NOMO-1 treated with DMSO at 0.1 percent for 48 hours (cell line): ENCODE results near the gene ALDH1B1.

ENCODE experiments used
- DNase-seq: peaks from one replicate; lab custom pipeline; 2025; ENCODE audit not compliant: unreplicated experiment; lab: John Stamatoyannopoulos, UW

Gene ALDH1B1

DNA sequence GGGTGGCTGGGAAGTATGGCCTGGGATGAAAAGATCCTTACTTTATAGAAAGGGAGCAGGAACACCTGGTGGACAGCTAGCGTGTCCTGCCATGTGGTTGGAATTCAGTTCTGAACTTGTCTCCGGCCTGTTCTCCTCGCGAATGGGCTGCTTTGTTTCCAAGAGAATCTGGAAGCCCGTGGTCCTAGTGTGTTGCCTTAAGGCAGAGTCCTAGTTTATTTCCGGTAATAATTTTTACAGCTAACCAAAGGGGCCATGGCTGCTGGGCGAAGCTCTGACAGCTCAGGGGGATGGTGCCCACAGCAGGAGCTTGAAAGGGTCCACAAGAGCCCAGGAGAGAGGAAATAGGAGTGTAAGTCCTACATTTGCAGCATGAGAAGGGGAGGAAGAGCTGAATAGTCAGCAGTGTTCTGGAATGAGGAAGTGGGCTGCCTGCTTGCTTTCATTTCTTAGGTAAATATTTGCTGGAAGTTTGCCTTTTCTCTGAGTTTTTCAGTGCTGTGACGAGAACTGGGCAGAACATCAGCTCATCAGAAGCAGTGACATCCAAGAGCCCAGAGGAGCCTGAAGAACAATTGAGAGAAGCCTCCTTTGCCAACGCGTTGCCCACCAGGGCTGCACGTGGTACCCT, 44.8 kb downstream of the ALDH1B1 start:
- DNase-seq = no peak

DNA sequence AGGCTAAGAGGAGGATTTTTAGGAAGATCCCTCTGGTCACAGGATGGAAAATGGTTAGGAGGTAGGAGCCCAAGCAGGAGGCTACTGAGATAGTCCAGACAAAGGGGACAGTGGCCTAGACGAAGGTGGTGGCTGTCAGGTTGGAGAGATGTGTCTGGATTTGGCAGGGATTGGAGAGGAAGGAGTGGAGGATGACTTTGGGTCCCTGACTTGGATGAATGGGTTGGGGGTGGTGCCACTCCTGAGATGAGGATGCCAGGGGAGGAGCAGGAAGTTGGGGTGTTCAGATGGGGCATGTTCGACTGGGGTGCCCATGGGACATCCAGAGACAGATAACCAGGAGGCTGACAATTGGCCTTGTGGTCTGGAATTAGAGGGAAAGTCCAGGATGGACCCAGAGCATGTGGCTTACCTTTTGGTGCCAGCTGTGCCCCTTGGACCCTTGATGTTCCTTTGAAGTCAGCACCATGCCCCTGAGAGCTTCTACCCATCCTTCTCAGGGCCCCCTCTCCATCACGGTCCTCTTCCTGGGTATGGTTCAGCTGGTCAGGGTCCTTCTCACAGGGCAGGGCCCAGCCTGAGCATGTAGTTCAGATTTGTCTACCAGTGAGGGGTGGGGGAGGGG, 46.9 kb downstream of the ALDH1B1 start:
- DNase-seq = no peak

DNA sequence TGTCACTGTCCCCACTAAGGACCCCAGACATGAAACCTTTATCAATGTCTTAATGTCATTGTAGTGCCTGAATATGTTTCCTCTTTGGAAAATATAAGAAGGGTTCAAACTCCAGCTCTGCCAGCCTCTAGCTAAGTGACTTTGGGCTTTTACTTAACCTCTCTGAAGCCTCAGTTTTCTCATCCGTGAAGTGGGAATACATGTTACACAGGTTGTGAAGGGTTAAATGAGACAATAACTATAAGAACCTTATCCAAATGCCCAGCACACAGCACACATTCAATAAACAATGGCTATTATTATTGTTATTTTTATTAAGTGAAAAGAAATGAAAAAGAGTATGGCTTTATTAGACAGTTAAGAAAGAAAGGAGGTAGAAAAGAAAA, 47.4 kb downstream of the ALDH1B1 start:
- DNase-seq = no peak

DNA sequence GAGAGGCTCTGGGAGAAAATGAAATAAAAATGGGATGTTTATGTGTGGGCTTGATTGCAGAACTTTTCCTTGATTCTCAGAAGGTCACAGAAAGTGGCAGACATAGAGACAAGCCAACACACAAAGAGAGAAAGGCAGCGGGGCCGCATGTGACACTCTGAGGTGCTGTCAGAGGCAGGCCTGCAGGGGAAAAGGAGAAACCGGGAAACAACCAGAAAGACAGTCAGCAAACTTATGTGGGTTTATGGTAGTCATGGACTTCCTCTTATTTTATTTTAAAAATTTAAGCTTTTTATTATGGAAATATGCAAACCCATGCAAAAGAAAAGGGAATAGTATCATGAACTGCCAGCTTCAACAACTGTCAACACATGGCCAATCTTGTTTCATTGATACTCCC, 48.0 kb downstream of the ALDH1B1 start:
- no peak for DNase-seq

DNA sequence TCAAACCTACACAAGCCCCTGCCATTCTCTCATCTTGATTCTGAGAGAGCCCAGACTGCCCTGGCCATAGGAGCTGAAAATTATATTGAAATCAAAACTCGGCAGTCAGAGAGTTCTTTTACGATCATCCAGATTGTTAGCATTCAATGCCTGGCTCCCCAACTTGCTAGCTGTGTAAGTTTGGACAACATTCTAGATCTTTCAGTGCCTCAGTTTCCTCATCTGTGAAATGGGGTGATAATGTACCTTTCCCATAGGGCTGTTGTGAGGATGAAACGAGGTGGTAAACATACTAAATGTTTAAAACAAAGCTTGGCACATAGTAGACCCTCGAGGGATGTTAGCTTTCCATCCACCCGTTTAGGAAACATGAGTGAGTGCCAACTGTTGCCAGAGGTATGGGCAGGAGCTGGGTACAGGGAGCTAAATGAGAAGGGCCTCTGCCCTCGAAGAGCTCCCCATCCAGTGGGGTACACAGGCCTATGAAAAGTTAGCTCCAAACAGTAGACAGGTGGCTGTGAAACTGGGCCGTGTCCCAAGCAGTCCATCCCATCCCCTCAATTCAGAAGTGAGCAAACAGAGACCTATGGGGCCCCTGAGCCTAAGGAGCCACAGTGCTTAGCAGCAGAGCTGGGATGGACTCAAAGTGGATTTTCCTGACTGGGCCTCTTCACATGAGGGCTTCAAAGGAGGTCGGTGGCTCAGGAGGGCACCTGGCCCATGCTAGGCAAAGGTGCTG, 49.0 kb downstream of the ALDH1B1 start:
- no peak for DNase-seq

DNA sequence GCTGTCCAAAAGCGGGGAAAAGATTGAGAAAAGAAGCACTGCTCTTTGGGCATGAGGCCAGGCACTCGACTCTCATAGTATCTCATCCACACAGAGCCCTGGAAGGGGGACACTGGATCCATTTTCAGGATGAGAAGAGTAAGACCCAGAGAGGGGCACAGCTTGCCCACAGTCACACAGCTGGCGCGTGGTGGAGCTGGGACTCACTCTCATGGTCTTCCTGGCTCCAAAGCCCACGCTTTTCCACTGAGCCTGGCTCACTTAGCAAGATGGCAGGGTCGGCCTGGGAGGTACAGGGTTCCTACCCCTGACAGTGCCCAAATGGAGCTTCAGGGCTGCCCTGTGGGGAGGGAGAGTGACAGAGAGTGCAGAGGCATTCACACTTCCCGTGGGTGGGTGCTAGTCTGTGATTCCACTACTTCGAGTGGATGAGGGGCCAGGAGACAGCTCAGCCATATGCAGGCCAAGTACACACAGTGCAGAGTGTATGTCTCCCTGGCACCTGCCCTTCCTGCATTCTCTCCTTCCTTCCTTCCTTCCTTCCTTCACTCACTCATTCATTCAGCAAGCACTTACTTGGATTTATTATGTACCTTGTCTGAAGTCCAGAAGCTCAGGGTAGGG, 50.1 kb downstream of the ALDH1B1 start:
- DNase-seq = no peak

DNA sequence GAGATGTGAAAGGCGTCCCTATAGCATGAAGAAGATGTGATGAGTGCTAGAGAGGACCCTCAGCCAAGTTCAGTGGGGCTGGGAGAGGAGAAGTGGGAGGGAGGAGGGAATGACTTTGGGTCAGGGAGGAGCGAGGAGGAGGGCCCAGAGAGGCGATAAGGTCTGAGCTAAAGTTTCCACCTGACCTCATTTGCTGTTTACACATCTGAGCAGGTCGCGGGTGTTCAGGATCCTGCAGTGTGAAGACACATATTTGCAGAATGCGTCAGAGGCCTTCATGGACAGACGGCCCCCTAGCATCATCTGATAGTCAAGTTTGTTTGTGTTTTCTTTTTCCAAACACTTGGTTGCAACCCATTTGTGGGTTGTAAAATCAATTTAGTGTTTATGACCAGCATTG, 50.7 kb downstream of the ALDH1B1 start:
- no peak for DNase-seq

DNA sequence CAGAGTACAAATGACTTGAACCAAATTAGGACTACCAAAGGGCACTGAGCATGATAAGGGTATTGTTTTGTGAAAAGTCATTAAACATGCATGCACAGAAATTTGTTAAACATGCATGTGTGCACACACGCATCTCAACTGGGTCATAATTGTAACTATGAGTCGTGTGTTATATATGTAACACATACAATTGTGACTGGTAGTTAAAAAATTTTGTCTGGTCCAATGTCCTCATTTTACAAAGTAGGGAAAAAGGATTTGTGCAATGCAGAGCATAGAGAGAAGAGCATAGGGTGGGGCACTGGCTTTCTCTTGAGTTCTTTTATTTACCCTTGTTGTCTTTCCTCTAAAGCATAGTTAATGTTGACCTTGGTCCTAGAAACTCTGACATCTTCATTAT, 51.1 kb downstream of the ALDH1B1 start:
- no peak for DNase-seq

DNA sequence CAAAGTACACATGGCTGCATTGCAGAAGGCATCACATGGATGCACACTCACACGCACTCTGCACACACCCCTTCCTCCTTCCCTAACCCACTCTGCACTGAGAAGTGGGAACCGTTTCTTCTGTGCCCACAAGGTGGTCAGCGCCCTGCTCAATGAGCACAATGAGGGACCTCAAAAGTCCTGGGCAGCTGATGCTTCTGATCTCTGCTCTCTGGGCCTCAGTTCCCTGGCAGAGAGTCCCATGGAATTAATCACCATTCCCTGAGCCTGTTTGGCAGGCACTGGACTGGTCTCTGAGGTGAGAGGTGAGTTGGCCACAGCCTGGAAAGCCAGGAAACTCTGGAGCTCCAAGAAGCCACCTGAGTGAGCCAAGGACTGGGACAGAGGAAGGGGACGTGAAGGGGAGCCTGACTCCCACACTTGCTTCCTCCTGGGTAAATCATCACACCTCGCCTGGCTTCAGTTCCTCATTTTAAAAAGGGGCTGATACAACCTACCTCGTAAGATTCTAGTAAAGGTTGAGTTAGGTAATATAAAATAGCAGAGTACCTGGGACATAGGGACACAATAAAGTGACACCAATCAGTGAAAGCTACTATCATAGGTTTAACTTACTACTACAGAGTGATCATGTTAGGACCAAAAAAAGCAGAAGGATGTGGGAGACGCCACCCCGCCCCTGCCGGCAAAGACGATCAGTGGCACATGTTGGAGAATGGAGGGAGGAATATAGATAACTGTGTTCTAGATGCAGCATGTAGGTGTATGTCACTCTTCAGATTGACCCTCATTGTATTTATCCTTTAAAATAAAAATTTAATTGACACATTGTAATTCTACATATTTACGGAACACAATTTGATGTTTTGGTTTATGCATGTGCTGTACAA, 52.9 kb downstream of the ALDH1B1 start:
- DNase-seq = no peak

DNA sequence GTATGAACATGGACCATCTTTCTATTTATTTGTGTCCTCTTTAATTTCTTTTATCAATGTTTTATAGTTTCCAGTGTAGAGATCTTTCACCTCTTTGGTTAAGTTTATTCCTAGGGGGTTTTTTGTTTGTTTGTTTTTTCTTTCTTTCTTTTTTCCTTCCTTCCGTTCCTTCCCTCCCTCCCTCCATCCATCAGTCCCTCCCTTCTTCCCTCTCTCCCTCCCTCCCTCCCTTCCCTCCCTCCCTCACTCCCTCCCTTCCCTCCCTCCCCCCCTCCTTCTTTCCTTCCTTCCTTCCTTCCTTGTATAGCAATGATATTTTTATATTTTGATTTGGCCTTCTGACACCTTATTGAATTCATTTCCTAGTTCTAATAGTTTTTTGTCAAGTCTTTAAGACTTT, 55.2 kb downstream of the ALDH1B1 start:
- no peak for DNase-seq
